ENCODE measurements around the gene SURF4.
A peak's percentile ranks its signal among the peaks of the same experiment; 100 is the strongest.
"Not testable (repeated sequence)": the region's sequence is repeated elsewhere in the genome, so short reads cannot be mapped to it uniquely, and the experiment has no call there.

Gene SURF4

GRCh38 chr9:133351526-133351907 is 24.3 kb downstream of the SURF4 start:
- no peak for DNase-seq

GRCh38 chr9:133349965-133350616 is 25.8 kb downstream of the SURF4 start:
- no peak for DNase-seq

GRCh38 chr9:133348718-133349573 is 26.9 kb downstream of the SURF4 start:
- no peak for DNase-seq

GRCh38 chr9:133347985-133348717 is 27.7 kb downstream of the SURF4 start, which contains the start of the genes MED22 and RPL7A:
Gene MED22, minus strand, starts transcription at chr9:133348131. Its CDS starts 1,469 bp downstream, at chr9:133346662.
Gene RPL7A, plus strand, starts transcription at chr9:133348218. Its CDS starts 26 bp downstream, at chr9:133348244.
- no peak for DNase-seq

DNA sequence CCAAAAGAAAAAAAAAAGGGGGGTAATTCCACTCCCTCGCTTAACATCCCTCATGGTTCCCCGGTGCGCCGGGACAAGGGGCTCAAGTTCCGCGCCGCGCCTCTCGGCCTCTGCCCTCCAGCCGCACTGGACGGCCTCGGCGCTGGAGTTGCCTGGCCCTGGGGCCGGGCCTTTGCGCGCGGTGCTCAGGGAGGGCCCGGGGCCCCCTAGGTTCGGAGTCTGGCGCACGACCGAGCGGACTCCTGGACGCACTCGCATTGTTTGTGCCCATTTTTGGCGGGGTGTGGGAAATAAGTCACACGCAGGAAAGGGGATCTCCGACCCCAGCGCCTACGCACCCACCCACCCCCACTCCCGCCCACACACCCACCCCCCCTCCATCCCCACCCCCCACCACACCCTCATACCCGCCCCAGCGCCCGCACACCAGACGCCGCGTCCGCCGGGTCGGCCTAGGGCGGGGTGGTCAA is 28.3 kb downstream of the SURF4 start:
- no peak for DNase-seq

DNA sequence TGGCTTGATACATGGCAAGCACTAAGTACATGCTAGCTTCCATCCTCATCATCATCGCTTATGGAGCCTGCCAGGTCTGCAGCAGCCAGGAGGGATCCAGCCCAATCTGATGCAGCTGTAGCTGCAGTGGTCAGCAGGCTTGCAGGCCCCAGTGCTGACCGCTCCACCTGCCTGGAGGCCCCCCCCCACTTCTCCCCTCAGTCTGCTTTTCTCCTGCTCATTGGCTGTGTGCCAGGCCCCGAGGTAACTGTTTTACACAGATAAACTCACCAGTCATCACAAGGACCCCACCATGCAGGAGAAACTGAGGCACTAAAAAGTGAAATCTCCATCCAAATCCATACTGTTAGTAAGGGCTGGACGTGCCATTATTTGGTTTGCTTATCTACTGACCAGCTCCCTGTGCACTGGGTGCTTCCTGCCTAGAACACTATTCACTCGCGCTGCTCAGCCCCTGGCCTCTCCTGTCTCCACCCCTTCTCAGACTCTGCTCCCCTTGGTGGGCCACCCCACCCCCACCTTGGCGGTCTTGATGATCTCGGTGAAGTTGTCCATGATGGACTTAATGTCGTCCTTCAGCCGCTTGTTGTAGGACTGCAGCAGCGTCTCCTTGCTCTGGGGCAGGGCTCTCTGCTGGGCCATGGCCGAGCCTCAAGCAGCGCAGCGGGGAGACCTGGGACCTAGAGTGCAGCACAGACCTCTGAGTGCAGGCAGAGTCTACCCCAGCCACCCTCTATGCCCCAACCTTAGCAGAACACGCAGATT is 29.7 kb downstream of the SURF4 start:
- no peak for DNase-seq

DNA sequence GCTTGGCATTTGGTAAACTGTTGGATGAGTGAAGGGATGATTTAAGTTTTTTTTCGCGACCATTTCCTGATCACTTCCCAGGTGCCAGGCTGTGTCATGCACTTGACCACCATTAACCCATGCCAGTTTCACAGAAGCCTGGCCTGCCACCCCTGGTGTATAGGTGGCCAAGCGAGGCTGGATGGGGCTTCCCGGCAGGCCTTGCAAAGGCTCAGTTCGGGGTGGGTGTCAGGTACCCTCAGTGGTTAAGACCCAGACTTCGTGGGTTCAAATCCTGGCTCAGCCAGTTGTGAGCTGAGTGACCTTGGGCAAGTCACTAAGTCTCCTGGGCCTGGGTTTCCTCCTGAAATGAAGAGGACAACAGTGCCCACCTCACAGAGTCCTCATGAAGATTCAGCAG is 30.3 kb downstream of the SURF4 start:
- DNase-seq: no peak

GRCh38 chr9:133344979-133345378 is 30.9 kb downstream of the SURF4 start:
- no peak for DNase-seq

GRCh38 chr9:133344071-133344470 is 31.8 kb downstream of the SURF4 start:
- no peak for DNase-seq

GRCh38 chr9:133342570-133342969 is 33.3 kb downstream of the SURF4 start:
- DNase-seq: no peak

DNA sequence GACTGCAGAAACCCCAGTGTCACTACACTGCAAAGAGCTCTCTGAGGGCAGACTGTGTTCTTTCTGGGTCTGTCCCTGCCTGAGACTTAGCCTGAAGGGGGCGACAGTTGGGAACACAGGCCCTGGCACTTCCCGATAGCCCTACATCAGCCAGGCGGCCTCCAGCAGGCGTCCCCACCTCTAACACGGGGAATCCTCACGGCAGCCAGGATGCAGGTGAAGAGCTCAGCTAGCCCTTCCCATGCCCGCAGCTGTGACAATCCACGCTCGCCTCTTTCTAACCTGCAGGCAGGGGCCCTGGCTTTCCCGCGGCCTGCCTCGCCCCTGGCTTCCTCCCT is 33.8 kb downstream of the SURF4 start:
- DNase-seq: no peak

DNA sequence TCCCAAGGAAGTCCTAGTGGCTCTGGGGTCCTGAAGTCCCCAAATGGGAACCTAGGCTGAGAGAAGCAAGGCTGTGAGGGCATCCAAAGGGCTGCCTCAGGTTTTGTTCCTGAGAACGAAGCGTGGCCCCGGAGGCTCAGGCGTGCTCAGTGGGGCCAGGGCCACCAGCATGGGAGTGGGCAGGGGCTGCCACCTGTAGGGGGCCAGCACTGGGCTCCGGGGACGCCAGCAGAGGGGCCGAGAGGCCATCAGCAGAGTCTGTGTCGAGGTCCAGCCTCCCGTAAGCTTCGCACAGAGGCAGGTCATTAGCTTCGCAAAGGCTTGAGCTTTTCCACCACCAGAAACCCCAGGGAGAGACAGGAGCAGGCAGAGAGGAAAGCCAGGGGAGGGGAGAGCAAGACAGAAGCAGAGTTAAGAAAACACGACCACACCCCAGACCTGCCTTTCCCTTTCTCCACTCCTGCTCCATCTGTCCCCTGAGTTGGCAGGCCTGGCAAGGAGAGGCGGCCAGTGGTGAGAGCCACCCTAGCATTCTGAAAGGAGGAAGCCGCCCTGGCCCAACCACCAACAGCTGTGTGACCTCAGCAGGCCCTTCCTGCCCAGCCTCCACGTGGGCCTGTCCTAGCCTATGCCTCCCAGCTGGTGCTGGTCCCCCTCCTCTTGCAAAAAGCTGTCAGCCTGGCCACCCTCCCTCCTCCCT is 34.3 kb downstream of the SURF4 start:
- no peak for DNase-seq

GRCh38 chr9:133340916-133341315 is 34.9 kb downstream of the SURF4 start:
- no peak for DNase-seq

DNA sequence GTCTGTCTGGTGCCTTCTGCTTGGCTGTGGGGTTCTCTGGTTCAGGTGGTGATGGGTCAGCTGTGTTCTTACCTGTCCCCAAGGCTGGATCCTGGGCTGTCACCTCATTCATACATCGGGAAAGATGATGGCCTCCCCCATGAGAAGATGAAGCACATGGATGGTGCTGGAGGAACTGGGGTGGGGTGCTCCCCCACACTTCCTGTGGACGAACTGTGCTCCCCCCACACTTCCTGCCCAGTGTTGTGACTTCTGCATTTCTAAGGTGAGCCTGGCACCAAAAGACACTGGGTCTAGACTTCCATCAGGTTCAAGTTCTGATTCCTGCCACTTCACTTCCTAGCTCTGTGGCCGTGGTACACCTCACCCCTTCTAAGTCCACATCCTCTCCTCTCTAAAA is 35.6 kb downstream of the SURF4 start:
- no peak for DNase-seq

DNA sequence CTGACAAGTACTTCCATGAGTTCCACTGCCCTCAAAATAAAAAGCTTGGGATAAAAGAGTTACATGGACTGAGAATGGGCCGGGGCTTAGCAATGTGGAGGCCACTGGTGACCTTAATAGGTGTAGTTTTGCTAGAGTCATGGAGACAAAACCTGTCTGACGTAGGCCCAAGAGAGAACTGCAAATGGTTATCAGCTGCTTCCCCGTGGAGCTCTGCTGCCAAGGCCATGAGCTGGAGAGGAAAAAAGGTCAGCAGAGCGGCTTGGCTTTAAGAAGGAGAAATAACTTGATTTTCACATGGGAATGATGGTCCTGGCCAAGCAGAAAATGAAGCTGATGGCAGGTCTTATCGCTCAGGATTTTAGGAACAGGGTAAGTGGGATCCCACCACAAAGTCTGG is 36.2 kb downstream of the SURF4 start:
- DNase-seq: no peak

DNA sequence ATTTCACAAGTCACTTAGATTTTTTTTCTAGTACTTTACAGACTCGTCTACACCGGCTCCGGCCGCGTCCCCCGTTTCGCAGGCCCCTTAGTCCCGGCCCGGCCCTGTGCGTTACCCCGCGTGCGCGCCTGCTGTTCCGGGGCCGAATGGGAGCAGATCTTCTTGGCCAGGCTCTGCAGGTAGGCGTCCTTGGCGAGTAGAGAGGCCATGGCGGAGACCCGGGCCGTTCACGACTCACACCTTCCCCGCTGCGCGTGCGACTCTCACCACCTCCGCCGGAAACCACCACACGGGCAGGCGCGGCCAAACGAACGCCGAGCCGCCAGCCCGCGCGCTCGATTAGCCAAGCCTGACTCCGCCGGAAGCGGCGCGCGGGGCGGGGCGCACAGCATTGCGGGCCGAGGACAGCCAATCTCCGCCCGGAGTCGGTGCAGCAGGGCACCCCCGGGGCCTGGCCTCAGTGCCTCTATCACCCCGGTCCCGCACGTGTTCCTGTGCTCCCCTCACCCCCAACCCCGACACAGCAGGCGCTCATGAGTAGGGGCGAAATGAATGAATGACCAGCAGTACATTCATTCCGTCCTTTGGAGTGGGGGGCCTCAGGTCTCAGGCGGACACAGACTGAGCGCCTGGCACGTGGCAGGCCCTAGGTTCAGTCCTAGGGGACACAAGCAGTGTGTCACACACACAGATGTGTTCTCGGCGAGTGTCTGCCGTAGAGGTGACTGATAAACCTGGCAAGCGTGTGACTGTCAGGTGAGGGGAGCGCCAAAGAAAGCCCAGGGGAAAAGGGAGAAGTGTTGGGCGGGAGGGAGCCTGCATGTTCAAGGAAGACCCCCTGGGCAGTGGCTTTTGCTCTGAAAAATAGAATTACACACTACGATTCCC is 39.7 kb downstream of the SURF4 start, which contains the start of gene SURF6:
Gene SURF6, minus strand, starts transcription at position 265 of the 888 bp plus-strand sequence. Its CDS starts 56 bp downstream, at position 209.
- peak; percentile 78 for DNase-seq

- DNase-seq: not testable (repeated sequence)
Observed at GRCh38 chr9:133334888-133335287, 41.0 kb downstream of the SURF4 start.

- no peak for DNase-seq
Observed at GRCh38 chr9:133334161-133334560, 41.7 kb downstream of the SURF4 start.

- DNase-seq: no peak
Observed at GRCh38 chr9:133333566-133333965, 42.3 kb downstream of the SURF4 start.

GRCh38 chr9:133333011-133333410 is 42.8 kb downstream of the SURF4 start:
- no peak for DNase-seq

GRCh38 chr9:133332381-133332730 is 43.5 kb downstream of the SURF4 start:
- no peak for DNase-seq
